K562 (cell line): ENCODE measurements around the gene CCNL1. TPM values are rescaled to one million over a fixed set of nuclear protein-coding genes. Genes with fewer than 3 reads are reported as not detected.

Experiments
- BHLHE40 ChIP-seq: IDR thresholded peaks from 2 replicates; pipeline ENCODE4 v1.6.1; 2011; ENCODE audit warnings: low read length, improper control_type of control experiment
- CBX8 ChIP-seq: fragments of 200-600 bp; sonication (generic); IDR thresholded peaks from 2 replicates; pipeline ENCODE4 v1.6.1; 2012; ENCODE audit warnings: borderline replicate concordance, mixed run types, low read depth, mild to moderate bottlenecking, moderate library complexity, mixed read lengths, low read length, control low read depth, inconsistent platforms; ENCODE audit not compliant: poor library complexity, severe bottlenecking; ENCODE audit errors: extremely low read depth
- CEBPG ChIP-seq, 3 experiments: fragments of 200-800 bp in 1 of 3; sonication (Bioruptor generic) in 1 of 3; sonication (generic) in 1 of 3; formaldehyde crosslinking in 1 of 3; IDR thresholded peaks in 2 of 3; conservative IDR thresholded peaks in 1 of 3; 2 replicates each; pipeline versions ENCODE4 v1.6.1 to v1.8.0; 2016 to 2022; ENCODE audit warnings: missing compliant biosample characterization in 2 of 3, missing genetic modification characterization in 2 of 3, mild to moderate bottlenecking in 1 of 3, missing genetic modification reagents in 1 of 3
- CREB3 ChIP-seq: fragments of 450-650 bp; conservative IDR thresholded peaks from 2 replicates; pipeline ENCODE4 v1.6.1; 2016; ENCODE audit warnings: missing genetic modification characterization, low read depth, mild to moderate bottlenecking, missing compliant biosample characterization, moderate library complexity
- EP400 ChIP-seq: fragments of 450-650 bp; IDR thresholded peaks from 2 replicates; pipeline ENCODE4 v1.6.1; 2017; ENCODE audit warnings: antibody characterized with exemption, mild to moderate bottlenecking, moderate library complexity
- FOXK2 ChIP-seq, 2 experiments: fragments of 450-650 bp; IDR thresholded peaks in 1 of 2; conservative IDR thresholded peaks in 1 of 2; 2 replicates each; pipeline ENCODE4 v1.6.1; 2016; ENCODE audit warnings: low read depth in 2 of 2, mild to moderate bottlenecking in 1 of 2
- GATAD2A ChIP-seq: fragments of 450-650 bp; IDR thresholded peaks from 2 replicates; pipeline ENCODE4 v1.6.1; 2017
- KLF13 ChIP-seq: fragments of 450-650 bp; IDR thresholded peaks from 2 replicates; pipeline ENCODE4 v1.6.1; 2016; ENCODE audit warnings: missing genetic modification characterization, low read depth, mild to moderate bottlenecking, missing compliant biosample characterization, moderate library complexity, borderline replicate concordance
- L3MBTL2 ChIP-seq: fragments of 450-650 bp; IDR thresholded peaks from 2 replicates; pipeline ENCODE4 v1.6.1; 2016; ENCODE audit warnings: mild to moderate bottlenecking, moderate library complexity
- LARP7 ChIP-seq: fragments of 450-650 bp; IDR thresholded peaks from 2 replicates; pipeline ENCODE4 v1.6.1; 2016
- MAZ ChIP-seq, 2 experiments: fragments of 450-650 bp in 1 of 2; sonication (generic) in 1 of 2; formaldehyde crosslinking; IDR thresholded peaks in 1 of 2; conservative IDR thresholded peaks in 1 of 2; 2 replicates each; pipeline versions ENCODE4 v1.4.0 to v1.5.0; 2020; ENCODE audit warnings: mild to moderate bottlenecking in 1 of 2, missing genetic modification reagents in 1 of 2
- PCBP2 ChIP-seq: fragments of 200-400 bp; formaldehyde crosslinking; IDR thresholded peaks from 2 replicates; pipeline ENCODE4 v1.6.1; 2018; ENCODE audit warnings: low read length, low read depth, mild to moderate bottlenecking, moderate library complexity; ENCODE audit not compliant: poor library complexity, severe bottlenecking
- PML ChIP-seq: IDR thresholded peaks from 2 replicates; pipeline ENCODE4 v1.6.1; 2012; ENCODE audit warnings: low read length, inconsistent platforms
- RCOR1 ChIP-seq, 2 experiments: IDR thresholded peaks; 2 replicates each; pipeline ENCODE4 v1.6.1; 2012; ENCODE audit warnings: low read depth in 2 of 2, low read length in 2 of 2, borderline replicate concordance in 1 of 2, improper control_type of control experiment in 1 of 2
- RREB1 ChIP-seq: fragments of 250-450 bp; sonication (Bioruptor Pico); IDR thresholded peaks from 2 replicates; pipeline ENCODE4 v1.4.0; 2020
- THRAP3 ChIP-seq: fragments of 450-650 bp; IDR thresholded peaks from 2 replicates; pipeline ENCODE4 v1.6.1; 2016; ENCODE audit warnings: mild to moderate bottlenecking, inconsistent platforms, borderline replicate concordance
- ZNF347 ChIP-seq: fragments of 450-650 bp; formaldehyde crosslinking; IDR thresholded peaks from 2 replicates; pipeline ENCODE4 v1.4.0; 2020; ENCODE audit warnings: low read depth, mild to moderate bottlenecking, moderate library complexity
- ZZZ3 ChIP-seq: fragments of 450-650 bp; IDR thresholded peaks from 2 replicates; pipeline ENCODE4 v1.6.1; 2016; ENCODE audit warnings: antibody characterized with exemption, mild to moderate bottlenecking, moderate library complexity
- polyA plus RNA-seq, 8 experiments: library from polyadenylated mRNA; depleted of rRNA in 4 of 8; stranded (reverse) in 5 of 8; unstranded in 3 of 8; fragments of >200 nt; fragmentation: Nextera tagmentation in 2 of 8; fragmentation: Illumina TruSeq in 1 of 8; extraction: Ambion mirVana in 2 of 8; extraction: Trizol in 1 of 8; gene quantifications; 2 replicates each; pipeline versions ENCODE4 v1.2.1 to v1.2.3, GENCODE V29; 2011 to 2014; ENCODE audit warnings: inconsistent platforms in 1 of 8, missing spikeins in 1 of 8
- total RNA-seq, 7 experiments: library from RNA; depleted of rRNA in 6 of 7; stranded (reverse); fragments of >200 nt in 6 of 7; fragmentation: Illumina TruSeq in 2 of 7; extraction: Trizol in 2 of 7; gene quantifications; 2 replicates each; pipeline versions ENCODE4 v1.2.1 to v1.2.3, GENCODE V29; 2011 to 2021; ENCODE audit warnings: low replicate concordance in 1 of 7

CCNL1 gene
- total and polyA plus RNA-seq, 9 of the 15 experiments (the other 6 are each of a cell fraction or from before 2014, with no cell fraction given) = 16.1 to 186 (median 132) TPM

GRCh38 chr3:157127831-157128767, 31.8 kb downstream of the CCNL1 start (continued):
- TF ChIP-seq CBX8 (no peak), CEBPG (CRISPR knock-in tag; IDR thresholded peaks at IDR 0.05) (no peak), CEBPG (tag; conservative IDR thresholded peaks at IDR 0.05 in 1 of 2, IDR thresholded peaks at IDR 0.05 in 1 of 2) (peak; percentile 35 to 43; a peak in 2 of 4 replicates), ZNF347 (CRISPR knock-in tag) (no peak), PCBP2 (no peak), LARP7 (no peak), RCOR1 (IDR thresholded peaks at IDR 0.05; ENCODE audit: borderline replicate concordance in 1 of 2, low read depth in 2 of 2, low read length in 2 of 2) (peak in 1 of 2 experiments; percentile 86; a peak in 2 of 4 replicates), THRAP3 (no peak), GATAD2A (0 out of 2 replicates have a peak, but pooled peaks have one; percentile 49), RREB1 (CRISPR knock-in tag) (no peak), L3MBTL2 (peak; percentile 59; the same call in 1 of the 2 replicates), CREB3 (peak; percentile 72), PML (0 out of 2 replicates have a peak, but pooled peaks have one; percentile 8), MAZ (CRISPR knock-in tag; conservative IDR thresholded peaks at IDR 0.05 in 1 of 2, IDR thresholded peaks at IDR 0.05 in 1 of 2) (0 out of 4 replicates have a peak, but pooled peaks of 1 of the 2 experiments have one; percentile 29), KLF13 (tag) (no peak), EP400 (no peak), FOXK2 (conservative IDR thresholded peaks at IDR 0.05 in 1 of 2, IDR thresholded peaks at IDR 0.05 in 1 of 2; ENCODE audit: low read depth in 2 of 2) (0 out of 4 replicates have a peak, but pooled peaks of 1 of the 2 experiments have one; percentile 34), ZZZ3 (no peak), BHLHE40 (no peak; the same call in 1 of the 2 replicates)
